HCT116 (cell line): ENCODE measurements around the gene CDCA7. TPM values are rescaled to one million over a fixed set of nuclear protein-coding genes. Genes with fewer than 3 reads are reported as not detected.

Source experiments
- ATAC-seq: fragments of 200-7000 bp; cut with Tn5 transposase; 2 replicates; pipeline ENCODE4 v1.9.1; 2020; ENCODE audit warnings: mild to moderate bottlenecking, moderate library complexity
- BruUV-seq: library from RNA; stranded (reverse); fragments of 400-500 nt; replicated peaks from 2 replicates; lab custom pipeline; 2021; lab: Mats Ljungman, UMichigan
- CTCF ChIA-PET: fragments of 300-600 bp; sonication (Branson Sonifier 250); formaldehyde crosslinking; loops from one replicate; lab custom pipeline; 2021; ENCODE audit warnings: antibody characterized with exemption; lab: Charles Lee
- POLR2A ChIA-PET: fragments of 300-600, 350-600 bp; sonication (Branson Sonifier 250); formaldehyde crosslinking; loops from one replicate; lab custom pipeline; 2021; ENCODE audit warnings: antibody characterized with exemption; lab: Charles Lee
- RAD21 ChIA-PET, 2 experiments: fragments of 300-600 bp; sonication (Branson Sonifier 250); formaldehyde crosslinking; loops; one replicate each; lab custom pipeline; 2023; ENCODE audit warnings: low total read pairs in 2 of 2; ENCODE audit not compliant: uncharacterized antibody in 2 of 2, unreplicated experiment in 2 of 2, low non-redundant PET in 1 of 2; lab: Charles Lee
- DNase-seq: peaks from one replicate; pipeline ENCODE4 v3.0.0-alpha.2; 2010; ENCODE audit warnings: low read depth, low spot score
- H2AFZ ChIP-seq: fragments of 200-600 bp; shearing (Covaris generic), sonication (generic); 2 replicates; pipeline ENCODE4 v1.6.1; 2017; ENCODE audit warnings: low read depth, mixed run types, mixed read lengths, antibody characterized with exemption, low read length; ENCODE audit not compliant: poor library complexity, severe bottlenecking
- H3K27ac ChIP-seq: 2 replicates; pipeline ENCODE4 v1.5.1; 2012; ENCODE audit warnings: low read depth, low read length
- H3K27me3 ChIP-seq: fragments of 200-600 bp; sonication (generic); 2 replicates; pipeline ENCODE4 v1.6.1; 2016; ENCODE audit warnings: mixed run types, low read length, mixed read lengths; ENCODE audit not compliant: insufficient read depth
- H3K36me3 ChIP-seq, 2 experiments: fragments of 200-500 bp in 1 of 2; fragments of 200-600 bp in 1 of 2; sonication (Bioruptor generic) in 1 of 2; sonication (generic) in 1 of 2; 2 replicates each; pipeline versions ENCODE4 v1.5.1 to v1.6.1; 2014 to 2016; ENCODE audit warnings: low read length in 2 of 2, inconsistent platforms in 1 of 2, mixed read lengths in 1 of 2, mixed run types in 1 of 2; ENCODE audit not compliant: insufficient read depth in 2 of 2, control insufficient read depth in 1 of 2
- H3K4me1 ChIP-seq, 2 experiments: fragments of 200-600 bp in 1 of 2; sonication (generic) in 1 of 2; 2 replicates each; pipeline versions ENCODE4 v1.5.1 to v1.6.1; 2012 to 2017; ENCODE audit warnings: low read length in 2 of 2, inconsistent platforms in 1 of 2, mild to moderate bottlenecking in 1 of 2, mixed read lengths in 1 of 2, mixed run types in 1 of 2, moderate library complexity in 1 of 2; ENCODE audit not compliant: insufficient read depth in 2 of 2, control insufficient read depth in 1 of 2
- H3K4me2 ChIP-seq: fragments of 200-600 bp; sonication (generic); 2 replicates; pipeline ENCODE4 v1.6.1; 2017; ENCODE audit warnings: mixed run types, low read length, mixed read lengths
- H3K4me3 ChIP-seq, 2 experiments: fragments of 200-600 bp in 1 of 2; sonication (generic) in 1 of 2; replicated peaks in 1 of 2; 2 replicates each; pipeline ENCODE4 v1.5.1; 2011 to 2016; ENCODE audit warnings: low read length in 2 of 2, control low read depth in 1 of 2, low read depth in 1 of 2, mild to moderate bottlenecking in 1 of 2, mixed read lengths in 1 of 2, mixed run types in 1 of 2
- H3K79me2 ChIP-seq: fragments of 200-600 bp; sonication (generic); 2 replicates; pipeline ENCODE4 v1.6.1; 2017; ENCODE audit warnings: mild to moderate bottlenecking, mixed run types, low read length, moderate library complexity, mixed read lengths; ENCODE audit not compliant: insufficient read depth
- H3K9ac ChIP-seq: fragments of 200-600 bp; sonication (generic); 2 replicates; pipeline ENCODE4 v1.6.1; 2016; ENCODE audit warnings: low read length, mixed read lengths
- H3K9me2 ChIP-seq: fragments of 200-600 bp; sonication (generic), shearing (Covaris generic); 2 replicates; pipeline ENCODE4 v1.6.1; 2017; ENCODE audit warnings: mixed run types, mild to moderate bottlenecking, moderate library complexity; ENCODE audit not compliant: insufficient read depth
- H3K9me3 ChIP-seq, 2 experiments: fragments of 200-500 bp in 1 of 2; fragments of 200-600 bp in 1 of 2; sonication (Bioruptor generic) in 1 of 2; sonication (generic) in 1 of 2; 2 replicates each; pipeline ENCODE4 v1.6.1; 2014 to 2017; ENCODE audit warnings: low read length in 2 of 2, mixed read lengths in 2 of 2, inconsistent platforms in 1 of 2, low read depth in 1 of 2, mild to moderate bottlenecking in 1 of 2, mixed run types in 1 of 2, moderate library complexity in 1 of 2; ENCODE audit not compliant: control insufficient read depth in 1 of 2, insufficient read depth in 1 of 2
- H4K20me1 ChIP-seq: fragments of 200-600 bp; sonication (generic), shearing (Covaris generic); 2 replicates; pipeline ENCODE4 v1.6.1; 2017; ENCODE audit warnings: mixed run types, mild to moderate bottlenecking, moderate library complexity; ENCODE audit not compliant: insufficient read depth
- ATF3 ChIP-seq: IDR thresholded peaks from 2 replicates; pipeline ENCODE4 v1.6.1; 2012
- CEBPB ChIP-seq: IDR thresholded peaks from 2 replicates; pipeline ENCODE4 v1.6.1; 2012; ENCODE audit warnings: low read depth
- CTCF ChIP-seq, 3 experiments: fragments of 200-600 bp in 1 of 3; sonication (generic) in 1 of 3; IDR thresholded peaks in 2 of 3; conservative IDR thresholded peaks in 1 of 3; 2 replicates each; pipeline ENCODE4 v1.5.1; 2012 to 2017; ENCODE audit warnings: low read depth in 2 of 3, low read length in 2 of 3, antibody characterized with exemption in 1 of 3, borderline replicate concordance in 1 of 3, control low read depth in 1 of 3, mild to moderate bottlenecking in 1 of 3, mixed read lengths in 1 of 3, mixed run types in 1 of 3, moderate library complexity in 1 of 3; ENCODE audit not compliant: insufficient read depth in 1 of 3
- EZH2 ChIP-seq: fragments of 200-600 bp; sonication (generic); IDR thresholded peaks from 2 replicates; pipeline ENCODE4 v1.6.1; 2017; ENCODE audit warnings: antibody characterized with exemption, mixed run types
- FOSL1 ChIP-seq: IDR thresholded peaks from 2 replicates; pipeline ENCODE4 v1.6.1; 2012; ENCODE audit warnings: low read depth
- POLR2A ChIP-seq: IDR thresholded peaks from 2 replicates; pipeline ENCODE4 v1.7.0; 2011; ENCODE audit warnings: borderline replicate concordance; ENCODE audit not compliant: insufficient read depth, insufficient read length; ENCODE audit errors: extremely low read depth
- TCF7L2 ChIP-seq: IDR thresholded peaks from 2 replicates; pipeline ENCODE4 v1.7.0; 2011; ENCODE audit warnings: borderline replicate concordance, inconsistent platforms; ENCODE audit not compliant: insufficient read depth, insufficient read length; ENCODE audit errors: extremely low read depth
- YY1 ChIP-seq: IDR thresholded peaks from 2 replicates; pipeline ENCODE4 v1.6.1; 2011; ENCODE audit warnings: low read length, low read depth, moderate library complexity, mild to moderate bottlenecking; ENCODE audit not compliant: insufficient replicate concordance; ENCODE audit errors: extremely low read depth
- ZNF274 ChIP-seq: fragments of 200-500 bp; sonication (Bioruptor generic); IDR thresholded peaks from 2 replicates; pipeline ENCODE4 v1.6.1; 2014; ENCODE audit warnings: mild to moderate bottlenecking, low read depth, low read length, inconsistent platforms
- intact Hi-C: fragments of 100-400 bp; cut with micrococcal nuclease; formaldehyde crosslinking; loops from 2 replicates; pipeline ENCODE4 v1.10.0; 2022
- total RNA-seq: library from RNA; stranded (reverse); gene quantifications from one replicate; pipeline ENCODE4 v1.2.1, GENCODE V29; 2021; ENCODE audit not compliant: unreplicated experiment

The CDCA7 gene
- total RNA-seq, 1 experiment from 2014 or later: 57.9 TPM

- ATAC-seq (no peak), DNase-seq (no peak)
- RAD21 ChIA-PET: no interaction called here
- H3K36me3 ChIP-seq: peaks cover 3 to 6% of the 10 kb centered on the region in 2 experiments
- no peaks in the 10 kb centered on the region for H3K9me2 ChIP-seq
- H3K9me3 ChIP-seq: no peaks in the 10 kb centered on the region
- no peak overlapping the region for H3K9ac ChIP-seq
- CTCF ChIA-PET: no interaction called here
- H3K27ac ChIP-seq: no peak overlapping the region
- no peaks in the 10 kb centered on the region for H3K4me1 ChIP-seq
- H3K4me2 ChIP-seq: no peak overlapping the region
- BruUV-seq: no TSS peak
- H2AFZ ChIP-seq: no peak overlapping the region
- no peaks in the 10 kb centered on the region for H3K79me2 ChIP-seq
- no peak for TF ChIP-seq EZH2
- no peak for TF ChIP-seq CEBPB
- no peak for TF ChIP-seq CTCF (IDR thresholded peaks at IDR 0.05 in 2 of 3, conservative IDR thresholded peaks at IDR 0.05 in 1 of 3; ENCODE audit: borderline replicate concordance in 1 of 3, insufficient read depth in 1 of 3, low read depth in 2 of 3, low read length in 2 of 3)
- no peak for TF ChIP-seq TCF7L2
- no peak for TF ChIP-seq POLR2A
- no peak for TF ChIP-seq ZNF274
- TF ChIP-seq ATF3: no peak
- no peak for TF ChIP-seq FOSL1
- no peak for TF ChIP-seq YY1
- no peaks in the 10 kb centered on the region for H4K20me1 ChIP-seq
- intact Hi-C loops: no loop called here
- POLR2A ChIA-PET: no interaction called here
- H3K27me3 ChIP-seq: no peaks in the 10 kb centered on the region
- no peak overlapping the region for H3K4me3 ChIP-seq
Observed at GRCh38 chr2:173373290-173373689, 18.6 kb downstream of the CDCA7 start.
